Fibroblast of skin of right biceps (primary cell): ENCODE data around the gene SSH3.
A peak's percentile ranks its signal among the peaks of the same experiment; 100 is the strongest.
"Not testable (repeated sequence)": the region's sequence is repeated elsewhere in the genome, so short reads cannot be mapped to it uniquely, and the experiment has no call there.

ENCODE experiments used
- DNase-seq: peaks from one replicate; pipeline ENCODE4 v3.0.0-alpha.2; 2013

SSH3 gene

GRCh38 chr11:67314218-67314617, 10.9 kb downstream of the SSH3 start:
- no peak for DNase-seq

- no peak for DNase-seq
Observed at GRCh38 chr11:67315325-67315909, 12.1 kb downstream of the SSH3 start.

DNA sequence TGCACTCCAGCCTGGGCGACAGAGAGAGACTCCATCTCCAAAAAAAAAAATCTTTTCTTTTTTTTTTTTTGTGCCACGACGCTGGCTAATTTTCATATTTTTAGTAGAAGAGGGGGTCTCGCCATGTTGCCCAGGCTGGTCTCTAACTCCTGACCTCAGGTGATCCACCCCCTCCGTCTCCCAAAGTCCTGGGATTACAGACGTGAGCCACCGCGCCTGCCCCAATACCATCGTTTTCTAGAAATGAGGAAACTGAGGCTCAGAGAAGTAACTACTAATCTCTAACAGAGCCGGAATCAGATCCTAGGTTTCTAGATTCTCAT, 13.5 kb downstream of the SSH3 start:
- no peak for DNase-seq

DNA sequence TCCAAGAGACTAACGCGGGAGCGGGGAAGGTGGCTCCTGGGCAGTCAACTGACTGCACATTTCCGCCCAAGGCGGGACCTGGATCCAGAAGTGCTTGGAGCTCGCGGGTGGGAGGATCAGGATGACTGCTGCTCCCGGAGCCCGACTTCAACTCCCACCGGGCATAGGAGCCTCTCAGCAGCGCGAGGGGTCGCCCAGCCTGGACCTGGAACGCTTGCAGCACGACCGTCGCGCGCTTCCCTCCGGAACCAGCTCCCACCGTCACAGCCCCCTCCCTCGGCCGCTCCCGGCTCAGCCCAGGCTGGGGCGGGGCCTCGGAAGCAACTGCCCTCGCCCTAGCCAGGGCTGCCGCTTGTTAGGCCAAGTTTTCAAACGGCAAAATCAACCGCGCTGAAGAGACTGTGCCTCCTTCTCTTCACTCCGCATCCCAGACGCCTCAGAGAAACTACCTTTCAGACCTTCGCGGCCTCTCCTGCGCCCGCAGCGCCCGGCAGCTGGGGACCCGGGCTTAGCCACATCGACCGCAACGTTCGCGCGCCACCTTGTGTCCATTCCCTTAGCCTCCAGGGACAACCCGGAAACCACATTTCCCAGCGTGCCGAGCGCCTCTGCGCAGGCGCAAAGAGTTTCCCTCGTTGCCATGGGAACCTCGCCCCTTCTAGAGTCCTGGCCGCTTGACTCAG, 14.0 kb downstream of the SSH3 start:
- peak; percentile 93 for DNase-seq

- DNase-seq, result no peak
Observed at GRCh38 chr11:67317888-67318555, 14.7 kb downstream of the SSH3 start.

DNA sequence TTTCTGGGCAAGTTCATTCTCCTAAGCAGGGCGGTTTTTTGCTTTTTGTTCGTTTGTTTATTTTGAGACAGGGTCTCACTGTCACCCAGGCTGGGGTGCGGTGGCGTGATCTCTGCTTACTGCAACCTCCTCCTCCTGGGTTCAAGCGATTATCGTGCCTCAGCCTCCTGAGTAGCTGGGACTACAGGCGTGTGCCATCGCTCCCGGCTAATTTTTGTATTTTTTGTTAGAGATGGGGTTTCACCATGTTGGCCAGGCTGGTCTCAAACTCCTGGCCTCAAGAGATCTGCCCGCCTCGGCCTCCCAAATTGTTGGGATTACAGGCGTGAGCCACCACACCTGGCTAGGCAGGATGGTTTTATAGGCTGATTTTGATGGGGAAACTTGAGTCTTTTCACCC, 15.5 kb downstream of the SSH3 start:
- not testable (repeated sequence) for DNase-seq

- peak; percentile 15 for DNase-seq
Observed at GRCh38 chr11:67320011-67320410, 16.7 kb downstream of the SSH3 start.

GRCh38 chr11:67320691-67321090, 17.4 kb downstream of the SSH3 start:
- DNase-seq, result no peak

- DNase-seq, result no peak
Observed at GRCh38 chr11:67321313-67321871, 18.1 kb downstream of the SSH3 start.

DNA sequence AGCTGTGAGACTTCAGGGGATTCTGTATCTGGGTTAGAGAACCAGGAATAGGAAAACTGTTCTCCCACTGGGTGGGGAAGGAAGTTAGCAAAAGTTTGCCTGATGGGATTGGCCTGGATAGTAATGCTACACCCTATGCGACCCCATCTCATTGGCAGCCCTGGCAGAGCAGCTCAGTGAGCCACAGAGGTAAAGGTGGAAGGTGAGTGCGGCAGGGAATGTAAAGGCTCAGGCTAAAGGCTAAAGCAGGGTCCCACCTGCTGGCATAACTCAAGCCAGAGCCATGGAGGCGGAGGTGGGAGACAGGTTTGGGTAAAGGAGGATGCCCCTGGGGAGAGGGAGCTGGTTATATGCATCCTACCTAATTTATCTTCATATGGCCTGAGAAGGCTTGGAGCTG, 18.7 kb downstream of the SSH3 start:
- no peak for DNase-seq

GRCh38 chr11:67323526-67323925, 20.2 kb downstream of the SSH3 start:
- DNase-seq, result no peak

- DNase-seq, result no peak
Observed at GRCh38 chr11:67332081-67332691, 28.9 kb downstream of the SSH3 start.

DNA sequence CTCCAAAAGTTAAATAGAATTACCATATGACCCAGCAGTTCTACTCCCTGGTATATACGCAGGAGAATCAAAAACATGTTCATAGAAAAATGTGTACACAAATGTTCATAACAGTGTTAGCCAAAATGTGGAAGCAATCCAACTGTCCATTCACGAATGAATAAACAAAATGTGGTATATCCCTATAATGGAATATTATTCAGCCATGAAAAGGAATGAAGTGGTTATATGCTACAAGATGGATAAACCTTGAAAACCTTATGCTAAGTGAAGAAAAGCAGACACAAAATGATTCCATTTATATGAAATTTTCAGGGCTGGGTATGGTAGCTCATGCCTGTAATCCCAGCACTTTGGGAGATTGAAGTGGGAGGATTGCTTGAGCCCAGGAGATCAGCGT, 33.9 kb downstream of the SSH3 start:
- no peak for DNase-seq

- DNase-seq, result no peak
Observed at GRCh38 chr11:67344264-67344663, 40.9 kb downstream of the SSH3 start.

DNA sequence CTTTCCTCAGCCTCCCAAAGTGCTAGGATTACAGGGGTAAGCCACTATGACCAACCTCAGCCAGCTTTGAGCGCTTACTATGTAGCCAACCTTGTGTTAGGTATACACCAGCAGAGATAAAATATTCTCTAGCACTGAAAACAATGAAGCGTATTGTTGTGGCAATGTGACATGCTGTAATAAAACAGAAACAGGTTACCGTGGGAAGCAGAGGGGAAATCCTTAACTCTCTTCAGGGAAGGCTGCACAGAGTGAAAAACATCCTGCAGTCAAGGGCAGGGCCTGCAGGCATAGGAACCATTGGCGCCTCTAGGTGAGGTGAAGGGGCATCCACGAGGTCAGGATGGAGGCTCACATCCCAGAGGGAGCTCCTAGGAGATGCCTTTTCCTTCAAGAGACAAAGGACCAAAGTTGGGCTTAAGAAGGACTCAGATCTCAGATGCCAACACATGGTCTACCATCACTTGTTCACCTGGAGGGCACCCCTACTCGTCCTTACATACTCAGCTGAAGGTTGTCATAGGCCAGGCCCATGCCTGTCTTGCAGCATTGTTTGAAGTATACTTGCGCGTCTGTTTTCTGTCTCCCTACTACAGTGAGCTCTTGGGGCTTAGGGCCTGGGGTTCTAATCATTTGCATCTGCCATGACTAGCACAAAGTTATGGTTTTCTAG, 42.1 kb downstream of the SSH3 start:
- DNase-seq, result no peak

GRCh38 chr11:67345920-67346819, 42.8 kb downstream of the SSH3 start:
- peak; percentile 56 for DNase-seq

- no peak for DNase-seq
Observed at GRCh38 chr11:67347964-67348749, 44.8 kb downstream of the SSH3 start.

DNA sequence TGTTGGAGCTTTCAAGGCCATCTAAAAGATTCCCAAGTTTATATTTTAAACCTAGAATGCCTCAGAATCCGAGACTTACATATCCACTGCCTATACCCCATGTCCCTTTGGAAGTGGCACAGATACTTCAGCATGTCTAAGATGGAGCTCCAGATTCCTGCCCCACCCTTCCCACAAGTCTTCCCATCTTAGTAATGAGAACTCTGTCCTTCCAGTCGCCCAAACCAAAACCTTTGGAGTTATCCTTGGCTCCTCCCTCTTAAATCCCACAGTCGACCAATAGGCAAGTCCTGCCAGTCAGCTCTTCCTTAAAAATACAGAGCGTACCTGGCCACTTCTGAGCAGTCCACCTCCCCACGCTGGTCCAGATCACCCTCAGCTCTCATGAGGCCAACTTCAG, 45.7 kb downstream of the SSH3 start:
- DNase-seq, result no peak

DNA sequence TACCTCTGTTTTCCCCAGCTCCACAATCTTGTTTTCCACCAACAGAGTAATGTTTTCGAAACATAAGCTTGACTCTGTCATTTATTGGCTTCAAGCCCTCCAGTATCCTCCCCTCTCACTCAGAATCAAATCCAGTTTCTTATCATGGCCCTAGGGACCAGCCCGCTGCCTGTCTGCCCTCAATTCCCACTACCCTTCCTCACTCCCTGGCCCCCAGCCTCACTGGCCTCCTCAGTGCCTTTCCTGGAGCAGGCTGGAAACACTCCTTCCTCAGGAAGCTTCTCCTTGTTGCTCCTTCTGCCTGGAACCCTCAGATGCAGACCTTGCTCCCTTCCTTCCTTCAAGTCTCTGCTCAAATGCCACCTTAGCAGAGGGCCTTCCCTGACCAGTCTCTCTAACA, 46.1 kb downstream of the SSH3 start:
- no peak for DNase-seq

DNA sequence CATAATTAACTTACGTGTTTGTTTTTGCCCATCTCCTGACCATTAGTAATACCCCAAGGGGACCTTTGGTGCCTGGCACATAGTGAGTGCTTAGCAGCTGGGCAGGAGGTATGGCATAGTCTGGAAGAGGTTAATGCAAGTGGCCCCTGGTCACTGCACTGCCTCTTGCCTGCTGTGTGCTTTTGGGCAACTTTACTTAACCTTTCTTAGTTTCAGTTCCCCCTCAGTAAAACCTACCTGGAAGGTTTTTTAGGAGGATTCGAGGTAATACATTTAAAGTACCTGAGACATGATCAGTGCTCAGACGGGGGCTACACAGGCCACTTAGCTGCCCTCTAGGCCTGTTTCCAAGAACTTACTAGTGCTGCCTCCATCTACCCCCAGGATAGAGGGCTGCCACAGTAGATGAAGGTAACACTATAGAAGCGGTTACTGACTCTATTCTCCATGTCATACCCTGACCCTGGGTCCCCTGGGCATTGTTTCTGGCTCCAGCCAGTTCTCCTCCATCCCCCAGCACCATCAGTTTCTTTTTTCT, 46.7 kb downstream of the SSH3 start:
- DNase-seq, result no peak
